HG03097 (cell line): ENCODE results near the gene BPIFB4.
"Not testable (repeated sequence)": the region's sequence is repeated elsewhere in the genome, so short reads cannot be mapped to it uniquely, and the experiment has no call there.

Experiments used
- ATAC-seq: cut with Tn5 transposase; IDR thresholded peaks from one replicate; pipeline ENCODE4 v1.9.1; 2021; ENCODE audit not compliant: unreplicated experiment, low FRiP score

The BPIFB4 gene

GRCh38 chr20:33112547-33113386 is 33.3 kb downstream of the BPIFB4 start:
- ATAC-seq = no peak

GRCh38 chr20:33113387-33113908 is 34.0 kb downstream of the BPIFB4 start:
- no peak for ATAC-seq

GRCh38 chr20:33115501-33115900 is 36.1 kb downstream of the BPIFB4 start:
- ATAC-seq = not testable (repeated sequence)

DNA sequence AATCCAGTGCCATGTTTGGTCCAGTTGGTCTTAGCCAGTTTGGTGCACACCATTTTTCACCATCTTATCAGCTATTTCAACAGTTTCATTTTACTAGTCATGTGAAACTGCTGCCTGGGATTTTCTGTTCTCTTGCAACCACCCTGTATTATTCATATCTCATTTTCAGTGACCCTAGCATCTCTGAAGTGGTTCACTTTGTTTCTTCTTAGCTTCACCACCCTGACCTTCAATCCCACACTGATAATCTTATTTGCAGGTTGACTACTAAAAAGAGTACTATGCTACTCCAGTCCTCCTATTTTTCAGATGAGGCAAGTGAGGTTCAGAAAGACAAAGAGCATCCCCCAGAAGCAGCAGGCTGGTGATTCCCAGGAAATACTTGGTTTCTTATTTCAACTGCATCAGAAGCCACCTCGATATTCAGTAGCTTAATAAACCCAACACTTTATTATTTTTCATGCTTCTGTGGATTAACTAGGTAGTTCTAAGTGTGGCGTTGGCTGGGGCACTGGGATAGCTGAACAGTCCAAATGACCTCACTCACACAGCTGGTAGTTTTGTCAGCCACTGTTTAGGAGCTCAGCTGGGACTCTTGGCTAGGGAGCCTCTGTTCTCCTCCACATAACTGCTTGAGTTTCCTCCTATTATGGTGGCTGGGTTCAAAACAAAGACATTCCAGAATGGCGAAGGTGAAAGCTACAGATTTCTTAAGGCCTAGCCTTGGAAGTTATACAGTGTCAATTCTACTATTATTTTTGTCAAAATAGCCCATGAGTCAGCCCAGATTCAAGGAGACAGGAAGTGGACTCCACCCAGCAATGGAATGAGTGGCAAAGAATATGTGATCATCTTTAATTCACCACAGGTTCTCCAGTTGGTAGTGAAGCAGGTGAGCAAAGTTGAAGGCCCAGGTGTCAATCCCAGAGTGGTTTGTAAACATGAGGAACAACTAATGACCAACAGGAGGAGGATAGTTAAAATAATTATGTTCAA is 40.6 kb downstream of the BPIFB4 start:
- no peak for ATAC-seq

- no peak for ATAC-seq
These were observed 41.5 kb downstream of the BPIFB4 start for GRCh38 chr20:33120934-33121333.

- ATAC-seq = not testable (repeated sequence)
These were observed 42.9 kb downstream of the BPIFB4 start for GRCh38 chr20:33122297-33122696.

DNA sequence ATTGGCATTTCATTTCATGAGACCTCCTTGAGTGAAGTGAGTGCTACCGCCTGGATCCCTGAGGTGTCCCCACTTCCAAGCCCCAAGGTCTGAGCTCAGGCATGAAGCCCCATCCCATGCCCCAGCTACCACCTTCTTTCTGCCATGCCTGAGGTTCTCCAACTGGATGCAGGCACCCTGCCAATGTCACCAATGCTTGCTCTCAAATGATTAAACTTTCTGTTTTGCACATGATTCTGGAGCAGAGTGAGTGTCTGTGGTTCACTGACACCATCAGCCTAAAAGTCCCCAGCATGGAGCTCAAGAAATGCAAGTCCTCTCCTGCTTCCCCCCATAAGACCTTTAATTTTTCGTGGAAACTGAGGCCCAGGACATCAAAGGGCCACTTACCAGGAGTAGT is 44.8 kb downstream of the BPIFB4 start:
- no peak for ATAC-seq

GRCh38 chr20:33124994-33125393 is 45.6 kb downstream of the BPIFB4 start:
- no peak for ATAC-seq

GRCh38 chr20:33125983-33126382 is 46.5 kb downstream of the BPIFB4 start:
- no peak for ATAC-seq

- ATAC-seq = no peak
These were observed 48.1 kb downstream of the BPIFB4 start for GRCh38 chr20:33127422-33128097.

GRCh38 chr20:33130568-33131061 is 51.2 kb downstream of the BPIFB4 start:
- no peak for ATAC-seq

DNA sequence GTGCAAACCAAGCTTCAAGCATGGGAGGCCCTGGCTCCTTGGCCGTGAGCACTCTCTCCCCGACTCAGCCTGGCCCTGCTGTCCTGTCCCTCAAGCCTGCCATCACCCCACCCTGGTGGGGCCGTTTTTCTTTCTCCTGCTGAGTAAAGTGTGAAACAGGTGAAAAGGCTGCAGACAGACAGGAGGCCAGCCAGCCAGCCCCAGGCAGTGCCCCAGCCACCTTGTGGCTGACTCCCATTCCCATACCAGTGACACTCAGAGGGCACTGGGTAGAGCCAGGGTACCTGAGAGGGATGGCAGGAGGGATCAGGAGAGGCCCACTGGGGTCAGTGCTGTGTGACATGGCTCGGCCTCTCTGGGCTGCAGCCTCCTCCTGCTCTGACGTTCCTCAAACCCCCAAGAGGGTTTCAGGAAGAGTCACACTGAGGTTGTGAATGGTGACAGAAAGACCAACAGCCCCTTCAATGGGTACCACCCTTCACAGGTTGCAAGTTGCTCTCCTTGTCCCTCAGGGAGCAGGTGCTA is 52.6 kb downstream of the BPIFB4 start:
- no peak for ATAC-seq

DNA sequence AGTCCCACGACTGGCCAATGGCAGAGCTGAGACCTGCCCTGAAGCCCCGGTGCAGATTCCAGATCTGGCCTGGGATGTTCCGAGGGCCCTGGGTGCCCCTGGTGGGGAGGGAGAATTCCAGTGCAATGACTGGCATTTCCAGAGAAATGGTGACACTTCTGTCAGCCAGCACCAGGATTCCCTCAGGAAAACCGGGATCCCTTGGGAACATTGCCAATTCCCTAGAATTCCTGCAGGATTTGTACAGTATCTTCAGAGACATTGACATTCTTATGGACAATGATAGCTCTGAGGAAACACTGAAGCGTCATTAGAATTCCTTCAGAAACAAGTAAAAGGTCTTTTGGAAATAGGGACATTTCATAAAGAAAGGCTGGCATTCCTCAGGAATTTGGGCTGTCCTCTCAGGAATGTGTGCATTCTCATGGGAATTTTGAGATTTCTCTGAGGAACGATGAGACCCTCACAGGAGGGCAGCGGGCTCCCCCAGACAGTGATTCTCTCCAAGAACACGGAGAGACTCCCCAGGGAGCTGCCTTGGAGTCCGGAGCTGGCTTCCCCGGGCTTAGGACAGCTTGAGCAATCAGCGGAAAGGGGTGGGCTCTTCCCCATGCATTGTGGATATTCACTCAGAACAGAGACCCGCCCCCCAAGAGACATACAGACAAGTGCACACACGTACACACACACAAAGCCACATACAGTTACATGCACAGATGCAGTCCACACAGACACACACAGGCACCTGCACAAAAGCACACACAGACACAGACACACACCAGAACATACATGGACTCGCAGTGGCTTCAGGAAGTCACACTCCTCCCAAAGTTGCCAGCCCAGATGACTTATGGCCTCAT is 53.3 kb downstream of the BPIFB4 start:
- ATAC-seq = no peak

DNA sequence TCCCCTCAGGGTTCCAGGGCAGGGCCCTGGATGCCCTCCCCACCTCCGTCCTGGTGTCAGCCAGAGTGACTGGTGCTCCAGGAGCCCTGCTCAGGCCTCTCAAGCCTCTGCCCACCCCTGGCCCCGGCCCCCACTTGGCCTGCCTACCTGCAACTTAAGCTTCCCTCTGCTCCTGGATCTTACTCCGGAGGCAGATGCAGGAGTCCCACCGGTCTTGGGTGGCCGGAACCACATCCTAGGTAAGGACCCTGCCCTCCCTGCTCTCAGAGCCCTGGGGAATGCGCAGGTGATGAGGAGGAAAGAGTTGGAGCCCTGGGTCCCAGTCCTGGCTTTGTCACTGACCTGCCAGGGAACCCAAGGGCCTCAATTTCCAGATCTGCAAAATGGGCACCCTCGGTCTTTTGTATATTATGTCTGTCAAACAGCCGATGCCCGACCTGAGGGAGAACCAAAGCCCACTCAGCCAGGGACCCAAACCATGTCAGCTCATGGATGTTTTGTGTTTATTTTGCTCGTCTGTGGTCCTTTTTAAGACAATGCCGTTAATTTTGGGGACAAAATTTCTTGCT is 54.0 kb downstream of the BPIFB4 start:
- no peak for ATAC-seq

GRCh38 chr20:33137195-33137594 is 57.8 kb downstream of the BPIFB4 start:
- no peak for ATAC-seq

GRCh38 chr20:33139467-33139866 is 60.0 kb downstream of the BPIFB4 start:
- ATAC-seq = no peak

- ATAC-seq = no peak
These were observed 66.1 kb downstream of the BPIFB4 start for GRCh38 chr20:33145521-33145920.

GRCh38 chr20:33147299-33147698 is 67.9 kb downstream of the BPIFB4 start:
- ATAC-seq = no peak

GRCh38 chr20:33148040-33148439 is 68.6 kb downstream of the BPIFB4 start:
- ATAC-seq = no peak
